Measurements from ENCODE around the gene RAPGEF5. TPM values are rescaled to one million over a fixed set of nuclear protein-coding genes. Genes with fewer than 3 reads are reported as not detected.

Gene RAPGEF5
- total RNA-seq, 1 experiment from 2014 or later = 16.4 TPM

GRCh38 chr7:22400150-22400814 lies 43.3 kb upstream of the RAPGEF5 start:
- Histone ChIP-seq H3K79me2 (ENCODE audit: low read depth) (no peaks in the 10 kb centered on the region), H3F3A (ENCODE audit: insufficient read depth, low read depth) (peaks cover 5% of the 10 kb centered on the region; the same call in 1 of the 2 replicates), H3K27ac (no peak overlapping the region), H3K4me3 (no peak overlapping the region), H3K27me3 (ENCODE audit: insufficient read depth, low read depth) (no peaks in the 10 kb centered on the region), H3K9me2 (ENCODE audit: insufficient read depth) (no peaks in the 10 kb centered on the region), H3K4me2 (no peak overlapping the region), H3K36me3 (ENCODE audit: low read depth) (no peaks in the 10 kb centered on the region), H3K4me1 (replicated peaks; ENCODE audit: insufficient read depth) (no peaks in the 10 kb centered on the region; the same call in 1 of the 2 replicates), H3K9me3 (ENCODE audit: insufficient read depth, low read depth) (no peaks in the 10 kb centered on the region), H4K20me1 (ENCODE audit: insufficient read depth) (no peaks in the 10 kb centered on the region), H2AFZ (no peak overlapping the region)
- BruUV-seq (replicated peaks) = no TSS peak
- ChIA-PET POLR2A (ENCODE audit: unreplicated experiment) (interaction anchor here (0.6 kb wide), 1 partner anchor 18 kb away, joined by 10 read pairs; no protein-coding TSS in a partner anchor), CTCF (no interaction called here)
- no peak for TF ChIP-seq CTCF (conservative IDR thresholded peaks at IDR 0.05)
- no peak for TF ChIP-seq EZH2 (IDR thresholded peaks at IDR 0.05; ENCODE audit: low read depth)
- intact Hi-C loops (cut with micrococcal nuclease; ENCODE audit: unreplicated experiment) = loop anchor here (5.0 kb wide), 1 partner anchor 42 kb away; no protein-coding TSS in a partner anchor
- DNase-seq = no peak

GRCh38 chr7:22399546-22399945 lies 42.6 kb upstream of the RAPGEF5 start:
- no peaks in the 10 kb centered on the region for H3K27me3 ChIP-seq (ENCODE audit: insufficient read depth, low read depth)
- H3K4me2 ChIP-seq = no peak overlapping the region
- DNase-seq = no peak
- TF ChIP-seq EZH2 (IDR thresholded peaks at IDR 0.05; ENCODE audit: low read depth) (no peak), CTCF (conservative IDR thresholded peaks at IDR 0.05) (no peak)
- ChIA-PET POLR2A (ENCODE audit: unreplicated experiment) (no interaction called here), CTCF (no interaction called here)
- H3K79me2 ChIP-seq (ENCODE audit: low read depth) = no peaks in the 10 kb centered on the region
- BruUV-seq (replicated peaks) = no TSS peak
- no peaks in the 10 kb centered on the region for H3K9me3 ChIP-seq (ENCODE audit: insufficient read depth, low read depth)
- no peak overlapping the region for H3K4me3 ChIP-seq
- H3K9me2 ChIP-seq (ENCODE audit: insufficient read depth) = no peaks in the 10 kb centered on the region
- H3F3A ChIP-seq (ENCODE audit: insufficient read depth, low read depth) = peaks cover 5% of the 10 kb centered on the region; the same call in 1 of the 2 replicates
- no peaks in the 10 kb centered on the region for H3K36me3 ChIP-seq (ENCODE audit: low read depth)
- no peaks in the 10 kb centered on the region for H4K20me1 ChIP-seq (ENCODE audit: insufficient read depth)
- H3K27ac ChIP-seq = no peak overlapping the region
- no peaks in the 10 kb centered on the region; the same call in 1 of the 2 replicates for H3K4me1 ChIP-seq (replicated peaks; ENCODE audit: insufficient read depth)
- no peak overlapping the region for H2AFZ ChIP-seq
- intact Hi-C loops (cut with micrococcal nuclease; ENCODE audit: unreplicated experiment) = no loop called here

GRCh38 chr7:22399091-22399490 lies 42.1 kb upstream of the RAPGEF5 start:
- POLR2A ChIA-PET (ENCODE audit: unreplicated experiment) = no interaction called here

More at GRCh38 chr7:22399091-22399490, 42.1 kb upstream of the RAPGEF5 start:
- Histone ChIP-seq H3F3A (ENCODE audit: insufficient read depth, low read depth) (peaks cover 5% of the 10 kb centered on the region; the same call in 1 of the 2 replicates), H3K36me3 (ENCODE audit: low read depth) (no peaks in the 10 kb centered on the region), H3K79me2 (ENCODE audit: low read depth) (no peaks in the 10 kb centered on the region), H3K27ac (no peak overlapping the region), H3K4me2 (no peak overlapping the region), H3K4me1 (replicated peaks; ENCODE audit: insufficient read depth) (no peaks in the 10 kb centered on the region), H3K4me3 (no peak overlapping the region), H4K20me1 (ENCODE audit: insufficient read depth) (no peaks in the 10 kb centered on the region), H3K27me3 (ENCODE audit: insufficient read depth, low read depth) (no peaks in the 10 kb centered on the region), H3K9me3 (ENCODE audit: insufficient read depth, low read depth) (no peaks in the 10 kb centered on the region), H2AFZ (no peak overlapping the region), H3K9me2 (ENCODE audit: insufficient read depth) (no peaks in the 10 kb centered on the region)
- CTCF ChIA-PET = no interaction called here
- intact Hi-C loops (cut with micrococcal nuclease; ENCODE audit: unreplicated experiment) = no loop called here
- BruUV-seq (replicated peaks) = no TSS peak
- DNase-seq = no peak
- TF ChIP-seq CTCF (conservative IDR thresholded peaks at IDR 0.05) = no peak
- no peak for TF ChIP-seq EZH2 (IDR thresholded peaks at IDR 0.05; ENCODE audit: low read depth)
